Measurements from ENCODE around the gene CKS2.

Gene CKS2

GRCh38 chr9:89350988-89351557 lies 40.1 kb downstream of the CKS2 start:
- no peak for DNase-seq (ENCODE audit: low read depth)

DNA sequence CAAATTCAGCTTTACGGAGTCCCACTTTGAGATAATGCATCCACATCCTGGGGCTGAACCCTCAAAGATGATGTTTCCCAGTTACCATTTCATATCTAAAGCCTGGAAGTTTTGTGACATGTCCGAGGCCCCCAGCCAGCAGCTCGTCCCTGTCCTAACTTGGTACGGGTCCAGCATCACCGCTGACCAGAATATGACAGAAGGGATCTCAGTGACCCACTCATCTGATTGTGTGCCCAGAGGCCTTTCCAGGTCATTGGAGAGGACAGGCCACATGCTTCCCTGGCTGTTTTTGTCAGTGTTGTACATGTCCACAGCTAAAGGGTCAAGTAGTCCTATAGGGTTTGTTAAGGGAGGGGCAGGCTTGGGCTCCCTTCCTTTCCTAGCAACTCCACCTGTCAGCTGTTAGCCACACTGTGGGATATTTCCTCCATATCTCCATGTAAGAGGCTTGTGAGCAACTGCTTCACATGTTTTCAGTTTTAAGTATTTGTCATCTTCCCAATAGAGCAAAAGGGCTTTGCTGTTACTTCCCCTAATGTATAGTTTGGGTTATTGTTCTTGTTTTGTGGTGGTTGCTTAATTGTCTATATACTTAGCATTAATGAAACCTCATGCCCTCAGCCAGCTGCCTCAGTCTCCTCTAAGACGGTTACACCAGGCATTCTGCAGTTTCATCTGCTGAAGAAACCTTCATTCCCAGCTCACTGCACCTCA lies 40.7 kb downstream of the CKS2 start:
- DNase-seq (ENCODE audit: low read depth): no peak

GRCh38 chr9:89352451-89352850 lies 41.5 kb downstream of the CKS2 start:
- DNase-seq (ENCODE audit: low read depth): no peak

- DNase-seq (ENCODE audit: low read depth): no peak
These were observed 42.1 kb downstream of the CKS2 start for GRCh38 chr9:89352874-89353649.

DNA sequence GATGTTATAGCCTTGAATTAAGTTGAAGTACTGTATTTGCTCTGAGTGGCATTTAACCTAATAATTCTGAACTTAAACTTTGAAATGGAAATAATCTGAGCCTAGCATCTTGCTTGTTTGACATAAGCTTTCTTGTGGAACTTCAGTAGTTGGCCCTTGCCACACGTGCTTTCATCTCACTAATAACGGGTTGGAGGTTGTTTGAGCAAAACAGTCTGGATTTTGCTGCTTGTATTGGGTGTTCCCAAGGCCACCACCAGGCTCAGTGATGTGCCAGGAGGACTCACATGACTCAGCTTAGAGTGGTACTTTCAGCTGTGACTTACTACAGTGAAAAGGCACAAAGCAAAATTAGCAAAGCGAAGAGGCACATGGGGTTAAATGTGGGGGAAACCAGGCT lies 43.0 kb downstream of the CKS2 start:
- DNase-seq (ENCODE audit: low read depth): no peak

DNA sequence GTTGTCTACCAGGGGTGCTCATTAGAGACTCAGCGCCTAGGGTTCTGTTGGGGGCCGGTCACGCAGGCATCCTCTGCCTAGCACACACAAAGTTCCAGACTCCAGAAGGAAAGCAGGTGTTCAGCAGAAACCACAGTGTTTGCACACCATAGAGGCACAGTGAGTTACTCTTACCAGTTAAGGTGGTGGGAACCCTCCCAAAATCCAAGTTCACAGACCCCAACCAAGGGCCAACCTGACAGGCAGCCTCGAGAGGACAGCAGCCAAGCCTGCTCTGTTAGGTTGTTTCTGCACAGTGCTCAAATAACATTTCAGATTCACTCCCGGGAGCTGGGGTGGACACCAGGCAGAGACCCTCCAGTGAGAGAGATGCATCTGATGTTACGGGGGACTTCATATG lies 43.5 kb downstream of the CKS2 start:
- DNase-seq (ENCODE audit: low read depth): no peak

DNA sequence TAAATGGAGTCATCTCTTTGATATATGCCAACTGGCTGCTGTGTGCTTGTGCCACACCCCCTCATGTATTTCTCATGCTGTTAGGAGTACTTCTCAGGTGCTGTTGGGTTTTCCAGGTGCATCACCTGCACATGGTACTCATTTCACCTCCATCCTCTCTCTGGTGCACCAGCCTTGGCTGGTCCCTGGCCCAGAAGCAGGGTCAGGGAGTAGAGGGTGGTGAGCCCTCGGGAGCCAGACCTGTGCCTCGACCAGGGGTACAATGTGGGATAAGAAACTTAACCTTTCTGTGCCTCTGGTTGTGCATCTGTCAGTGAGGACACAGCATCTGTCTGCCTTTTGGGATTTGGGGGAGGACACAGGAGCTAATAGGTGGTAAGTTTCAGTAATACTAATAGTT lies 45.8 kb downstream of the CKS2 start:
- DNase-seq (ENCODE audit: low read depth): no peak

DNA sequence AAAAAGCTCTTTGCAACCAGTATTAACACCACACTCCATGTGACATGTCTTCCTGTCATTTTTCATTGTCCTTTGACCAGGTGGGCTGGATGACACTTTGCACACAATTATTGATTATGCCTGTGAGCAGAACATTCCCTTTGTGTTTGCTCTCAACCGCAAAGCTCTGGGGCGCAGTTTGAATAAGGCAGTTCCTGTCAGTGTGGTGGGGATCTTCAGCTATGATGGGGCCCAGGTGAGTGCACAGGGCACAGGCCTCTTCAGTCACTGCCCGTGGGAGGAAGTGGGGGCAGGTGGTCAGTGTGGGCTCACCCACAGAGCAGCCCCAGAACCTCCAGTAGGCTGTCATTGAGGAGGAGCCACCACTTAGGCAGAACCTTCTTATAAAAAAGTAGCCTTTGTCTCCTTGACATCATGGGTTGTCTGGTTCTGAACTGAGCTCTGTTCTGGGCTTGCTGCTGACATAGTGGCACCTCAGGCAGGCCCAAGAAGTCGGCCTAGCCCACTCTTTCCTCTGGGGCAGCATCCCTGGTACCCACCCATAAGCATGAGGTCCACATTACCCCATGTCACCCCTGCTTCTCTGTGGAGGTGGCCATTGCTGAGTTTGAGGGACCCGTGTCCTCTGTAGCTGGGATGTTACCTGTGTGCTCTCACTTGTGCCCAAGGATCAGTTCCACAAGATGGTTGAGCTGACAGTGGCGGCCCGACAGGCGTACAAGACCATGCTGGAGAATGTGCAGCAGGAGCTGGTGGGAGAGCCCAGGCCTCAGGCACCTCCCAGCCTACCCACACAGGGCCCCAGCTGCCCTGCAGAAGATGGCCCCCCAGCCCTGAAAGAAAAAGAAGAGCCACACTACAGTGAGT lies 46.6 kb downstream of the CKS2 start:
- no peak for DNase-seq (ENCODE audit: low read depth)

DNA sequence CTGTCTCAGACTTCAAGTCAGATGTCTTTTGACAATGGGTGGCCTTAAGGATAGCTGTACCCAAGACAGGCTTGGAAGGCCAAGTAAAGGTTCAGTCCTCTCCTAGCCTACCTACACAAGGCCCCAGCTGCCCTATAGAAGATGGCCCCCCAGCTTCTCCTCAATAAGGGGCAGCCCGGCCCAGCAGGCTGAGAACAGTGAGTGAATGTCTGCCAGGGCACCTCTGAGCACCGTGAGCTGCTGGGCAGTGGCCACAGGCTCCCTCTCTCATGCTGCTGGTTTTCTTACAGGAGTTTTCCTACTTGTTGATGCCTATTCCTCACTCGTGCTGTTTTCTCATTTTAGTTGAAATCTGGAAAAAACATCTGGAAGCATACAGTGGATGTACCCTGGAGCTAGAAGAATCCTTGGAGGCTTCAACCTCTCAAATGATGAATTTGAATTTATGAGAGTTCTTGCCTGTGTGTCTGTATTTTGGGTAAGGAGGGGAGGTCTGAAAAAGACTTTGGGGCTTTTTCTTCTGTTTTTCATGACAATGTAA lies 47.5 kb downstream of the CKS2 start:
- DNase-seq (ENCODE audit: low read depth): no peak

DNA sequence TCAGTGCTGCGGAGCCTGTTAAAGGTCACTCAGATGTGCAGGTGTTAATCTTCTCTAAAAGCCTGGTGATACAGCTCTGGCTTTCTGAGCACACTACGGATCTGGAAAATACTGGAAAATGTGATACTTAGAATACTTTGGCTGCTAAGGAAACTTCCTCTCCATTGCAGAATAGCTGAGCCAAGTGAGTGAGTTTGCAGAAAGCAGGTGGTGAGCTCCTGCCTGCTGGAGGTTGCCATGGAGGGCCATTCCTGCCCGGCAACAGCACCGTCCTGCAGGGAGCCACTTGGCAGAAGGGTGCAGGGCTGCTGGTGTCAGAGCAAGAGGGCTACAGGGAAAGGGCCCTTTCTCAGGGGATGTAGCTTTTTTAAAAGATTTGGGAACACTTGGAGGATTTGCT lies 48.0 kb downstream of the CKS2 start:
- DNase-seq (ENCODE audit: low read depth): no peak

DNA sequence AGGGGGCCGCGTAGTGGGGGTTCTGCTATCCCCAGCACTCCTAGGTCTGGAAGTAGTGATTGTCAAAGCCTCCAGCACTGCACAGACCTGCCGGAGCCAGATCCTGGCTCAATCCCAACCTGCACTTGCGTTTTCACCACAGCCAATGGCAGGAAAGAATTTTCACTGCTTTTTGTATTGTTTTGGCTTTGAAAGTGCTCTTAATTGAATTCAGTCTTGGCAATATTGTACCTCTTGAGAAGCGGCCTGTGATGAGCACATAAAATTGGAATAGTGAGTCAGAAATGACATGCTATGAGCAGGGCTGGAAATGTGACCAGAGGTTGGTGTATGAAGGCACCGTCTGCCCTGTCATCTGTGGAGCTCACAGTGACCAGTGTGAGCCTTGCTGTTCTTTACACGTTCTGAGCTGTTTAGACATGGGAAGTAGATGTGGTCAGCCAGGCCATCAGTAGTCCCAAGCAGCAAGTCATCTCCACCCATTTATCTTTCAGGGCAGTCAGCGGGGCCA lies 48.8 kb downstream of the CKS2 start:
- DNase-seq (ENCODE audit: low read depth): no peak

- no peak for DNase-seq (ENCODE audit: low read depth)
These were observed 49.5 kb downstream of the CKS2 start for GRCh38 chr9:89360465-89360864.

GRCh38 chr9:89361031-89361430 lies 50.0 kb downstream of the CKS2 start:
- DNase-seq (ENCODE audit: low read depth): no peak

DNA sequence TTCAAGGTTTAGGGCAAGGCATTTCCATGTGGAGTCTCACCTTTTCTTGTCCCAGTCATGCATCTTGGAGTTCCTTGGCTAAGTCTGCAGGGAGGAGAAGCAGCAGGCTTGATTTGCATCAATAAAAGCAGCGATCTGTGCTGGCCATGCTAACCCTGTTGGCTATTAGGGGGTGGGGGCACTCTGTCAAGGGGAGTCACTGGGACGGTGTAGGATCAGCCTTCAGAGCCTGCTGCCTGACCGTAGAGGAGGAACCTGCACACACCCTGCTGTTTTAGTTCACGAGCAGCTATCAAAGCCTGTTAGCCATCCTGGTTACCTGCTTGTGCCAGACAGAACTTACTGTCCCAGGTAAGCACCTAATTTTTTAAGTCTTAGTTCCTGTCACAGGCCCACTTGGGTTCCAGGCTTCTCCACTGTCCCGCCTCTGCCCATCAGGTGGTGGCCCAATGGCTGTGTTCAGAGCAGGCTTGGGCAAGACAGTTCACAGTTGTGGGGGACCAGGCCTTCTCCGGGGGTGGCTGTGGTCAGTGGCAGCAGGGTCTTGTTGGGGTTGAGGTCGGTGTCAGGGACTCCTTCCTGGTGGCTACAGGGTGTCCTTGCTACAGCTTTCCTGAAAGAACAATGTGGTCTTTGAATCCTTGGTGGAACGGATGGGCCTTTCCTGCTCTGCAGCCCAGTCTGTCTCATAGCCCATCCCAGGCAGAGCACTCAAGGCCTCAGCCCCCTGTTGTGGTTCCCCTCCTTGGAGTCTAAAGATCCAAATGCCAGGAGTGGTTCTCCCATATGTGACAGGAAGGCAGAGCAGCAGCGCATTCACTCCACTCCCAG lies 51.0 kb downstream of the CKS2 start:
- no peak for DNase-seq (ENCODE audit: low read depth)

DNA sequence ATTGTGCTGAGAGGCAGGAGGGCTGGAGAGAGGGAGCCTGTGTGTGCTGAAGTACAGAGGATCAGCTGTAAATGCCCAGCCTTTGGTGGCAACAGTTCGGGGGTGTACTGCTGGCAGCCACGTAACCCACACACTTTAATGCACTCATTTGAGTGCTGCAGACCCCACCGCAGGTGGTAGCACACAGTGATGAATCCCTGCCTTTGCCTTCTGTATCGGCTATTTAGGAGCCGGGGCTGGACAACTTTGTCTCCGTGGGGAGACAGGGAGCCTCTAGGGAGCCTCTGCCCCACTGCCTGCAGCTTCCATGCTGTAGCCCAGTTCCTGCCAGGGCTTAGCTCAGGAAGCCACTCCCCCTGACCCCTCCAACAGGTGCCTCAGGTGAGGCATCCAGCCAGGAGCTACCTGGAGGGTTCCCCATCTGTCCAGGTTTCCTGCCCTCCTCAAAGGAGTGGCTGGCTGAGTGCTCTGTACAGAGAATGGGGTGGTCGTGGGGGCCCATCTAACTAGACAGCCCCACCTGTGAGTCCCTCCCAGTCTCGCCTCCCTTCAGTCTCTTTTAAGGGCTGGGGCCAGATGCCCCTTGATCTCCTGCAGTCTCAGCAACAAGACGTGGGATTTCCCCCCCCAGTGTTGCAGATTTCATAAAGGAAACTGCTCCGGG lies 51.8 kb downstream of the CKS2 start:
- no peak for DNase-seq (ENCODE audit: low read depth)

DNA sequence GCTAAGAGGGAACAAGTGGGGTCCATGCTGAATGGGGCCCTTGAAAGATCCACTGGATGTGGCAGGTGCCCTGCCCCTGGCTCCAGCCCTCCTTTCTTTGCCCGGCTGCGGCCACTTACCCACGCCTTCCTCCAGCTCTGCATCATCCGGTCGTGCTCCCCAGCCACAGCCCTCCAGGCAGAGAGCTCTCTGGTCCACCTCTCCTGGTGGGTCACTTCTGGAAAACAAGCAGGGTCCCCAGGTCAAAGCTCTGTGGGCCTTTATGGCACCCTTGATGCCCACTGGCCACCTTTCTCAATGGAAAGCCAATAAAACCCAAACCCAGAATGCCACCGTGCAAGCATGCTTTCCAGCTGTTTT lies 52.3 kb downstream of the CKS2 start:
- DNase-seq (ENCODE audit: low read depth): no peak

- no peak for DNase-seq (ENCODE audit: low read depth)
These were observed 53.1 kb downstream of the CKS2 start for GRCh38 chr9:89363921-89364665.

- no peak for DNase-seq (ENCODE audit: low read depth)
These were observed 53.9 kb downstream of the CKS2 start for GRCh38 chr9:89364666-89365531.

GRCh38 chr9:89365532-89365912 lies 54.5 kb downstream of the CKS2 start:
- no peak for DNase-seq (ENCODE audit: low read depth)
